COLO668 (cell line): ENCODE results near the gene GALR3.

Experiments used
- DNase-seq: peaks from one replicate; lab custom pipeline; 2025; ENCODE audit not compliant: unreplicated experiment; lab: John Stamatoyannopoulos, UW

Gene GALR3

GRCh38 chr22:37803195-37803638 is 20.0 kb upstream of the GALR3 start:
- peak; percentile 71 for DNase-seq

- DNase-seq: peak; percentile 57
Measured at GRCh38 chr22:37803639-37804351, 19.4 kb upstream of the GALR3 start.

- DNase-seq: peak; percentile 23
Measured at GRCh38 chr22:37804352-37804880, 18.8 kb upstream of the GALR3 start.

- DNase-seq: peak; percentile 89
Measured at GRCh38 chr22:37804881-37805809, 18.0 kb upstream of the GALR3 start.

- no peak for DNase-seq
Measured at GRCh38 chr22:37805810-37806277, 17.3 kb upstream of the GALR3 start.

- DNase-seq: peak; percentile 17
Measured at GRCh38 chr22:37806409-37807333, 16.5 kb upstream of the GALR3 start.

GRCh38 chr22:37807410-37808293 is 15.5 kb upstream of the GALR3 start, which contains the start of gene GCAT:
Gene GCAT, plus strand, starts transcription at chr22:37807934. Its CDS starts 34 bp downstream, at chr22:37807968.
- peak; percentile 97 for DNase-seq

GRCh38 chr22:37808294-37808657 is 14.9 kb upstream of the GALR3 start:
- DNase-seq: no peak

GRCh38 chr22:37809672-37810333 is 13.4 kb upstream of the GALR3 start:
- DNase-seq: no peak

GRCh38 chr22:37811867-37812266 is 11.3 kb upstream of the GALR3 start:
- DNase-seq: no peak

GRCh38 chr22:37812869-37813678 is 10.1 kb upstream of the GALR3 start:
- no peak for DNase-seq

GRCh38 chr22:37815593-37815992 is 7.6 kb upstream of the GALR3 start:
- DNase-seq: no peak

GRCh38 chr22:37816543-37817180 is 6.5 kb upstream of the GALR3 start:
- DNase-seq: no peak

GRCh38 chr22:37817705-37818408 is 5.3 kb upstream of the GALR3 start:
- DNase-seq: peak; percentile 86

- peak; percentile 79 for DNase-seq
Measured at GRCh38 chr22:37818409-37819104, 4.6 kb upstream of the GALR3 start.

GRCh38 chr22:37819105-37819433 is 4.1 kb upstream of the GALR3 start:
- no peak for DNase-seq

GRCh38 chr22:37820350-37820749 is 2.8 kb upstream of the GALR3 start:
- no peak for DNase-seq
